Ascending aorta (tissue), 2 donors: ENCODE measurements around the gene COX7C. TPM values are rescaled to one million over a fixed set of nuclear protein-coding genes. Genes with fewer than 3 reads are reported as not detected.
"Not testable (repeated sequence)": the region's sequence is repeated elsewhere in the genome, so short reads cannot be mapped to it uniquely, and the experiment has no call there.

ENCODE experiments used
- DNase-seq, 2 donors: peaks; one replicate each; pipeline ENCODE4 v3.0.0-alpha.2; 2019; ENCODE audit warnings: low spot score in 2 of 2
- H3K27ac ChIP-seq, 2 donors: fragments of 200-600 bp; sonication (generic); one replicate each; pipeline ENCODE4 v1.5.1; 2016 to 2017; ENCODE audit warnings: mild to moderate bottlenecking in 1 of 2
- H3K27me3 ChIP-seq: fragments of 200-600 bp; sonication (generic); one replicate; pipeline ENCODE4 v1.5.1; 2017
- H3K36me3 ChIP-seq, 2 donors: fragments of 200-600 bp; sonication (generic); one replicate each; pipeline ENCODE4 v1.5.1; 2016
- H3K4me1 ChIP-seq, 2 donors: fragments of 200-600 bp; sonication (generic); one replicate each; pipeline ENCODE4 v1.5.1; 2016 to 2017; ENCODE audit warnings: mild to moderate bottlenecking in 1 of 2
- H3K4me3 ChIP-seq, 2 donors: fragments of 200-600 bp; sonication (generic); one replicate each; pipeline ENCODE4 v1.5.1; 2016 to 2017; ENCODE audit warnings: mild to moderate bottlenecking in 1 of 2
- H3K9me3 ChIP-seq, 2 donors: fragments of 200-600 bp; sonication (generic); one replicate each; pipeline ENCODE4 v1.5.1; 2016
- CTCF ChIP-seq, 3 experiments: fragments of 200-600 bp in 2 of 3; fragments of 450-650 bp in 1 of 3; sonication (generic) in 2 of 3; IDR thresholded peaks; one replicate each; pipeline ENCODE4 v1.5.1; 2016 to 2019; ENCODE audit warnings: antibody characterized with exemption in 3 of 3, mild to moderate bottlenecking in 1 of 3, moderate library complexity in 1 of 3
- intact Hi-C: fragments of 100-400 bp; cut with DNase I; formaldehyde crosslinking; loops from one replicate; pipeline ENCODE4 v1.15.1; 2023
- total RNA-seq: library from RNA; depleted of rRNA; stranded (reverse); fragments of >200 nt; gene quantifications from one replicate; pipeline ENCODE4 v1.1.0, GENCODE V29; 2016

COX7C gene
- total RNA-seq, result 128 TPM

GRCh38 chr5:86617756-86618576, at the start of gene COX7C:
Gene COX7C (plus strand): TSS chr5:86617941. CDS start chr5:86618056, 115 bp downstream.
- intact Hi-C loops, result loop anchor here (1.0 to 5.0 kb wide), 2 partner anchors 61 to 794 kb away; partner anchors contain the start of gene CCNH
- Histone ChIP-seq H3K27ac (peak within 1 kb of the TSS; percentile 76 to 86), H3K36me3 (peaks cover 9 to 27% of the 10 kb centered on the region in 2 donors), H3K27me3 (no peaks in the 10 kb centered on the region), H3K4me3 (peak within 1 kb of the TSS; percentile 74 to 93), H3K4me1 (peaks cover 0 to 10% of the 10 kb centered on the region in 2 donors), H3K9me3 (no peaks in the 10 kb centered on the region)
- no peak for TF ChIP-seq CTCF (IDR thresholded peaks at IDR 0.05)
- DNase-seq, result peak; percentile 59 to 97

DNA sequence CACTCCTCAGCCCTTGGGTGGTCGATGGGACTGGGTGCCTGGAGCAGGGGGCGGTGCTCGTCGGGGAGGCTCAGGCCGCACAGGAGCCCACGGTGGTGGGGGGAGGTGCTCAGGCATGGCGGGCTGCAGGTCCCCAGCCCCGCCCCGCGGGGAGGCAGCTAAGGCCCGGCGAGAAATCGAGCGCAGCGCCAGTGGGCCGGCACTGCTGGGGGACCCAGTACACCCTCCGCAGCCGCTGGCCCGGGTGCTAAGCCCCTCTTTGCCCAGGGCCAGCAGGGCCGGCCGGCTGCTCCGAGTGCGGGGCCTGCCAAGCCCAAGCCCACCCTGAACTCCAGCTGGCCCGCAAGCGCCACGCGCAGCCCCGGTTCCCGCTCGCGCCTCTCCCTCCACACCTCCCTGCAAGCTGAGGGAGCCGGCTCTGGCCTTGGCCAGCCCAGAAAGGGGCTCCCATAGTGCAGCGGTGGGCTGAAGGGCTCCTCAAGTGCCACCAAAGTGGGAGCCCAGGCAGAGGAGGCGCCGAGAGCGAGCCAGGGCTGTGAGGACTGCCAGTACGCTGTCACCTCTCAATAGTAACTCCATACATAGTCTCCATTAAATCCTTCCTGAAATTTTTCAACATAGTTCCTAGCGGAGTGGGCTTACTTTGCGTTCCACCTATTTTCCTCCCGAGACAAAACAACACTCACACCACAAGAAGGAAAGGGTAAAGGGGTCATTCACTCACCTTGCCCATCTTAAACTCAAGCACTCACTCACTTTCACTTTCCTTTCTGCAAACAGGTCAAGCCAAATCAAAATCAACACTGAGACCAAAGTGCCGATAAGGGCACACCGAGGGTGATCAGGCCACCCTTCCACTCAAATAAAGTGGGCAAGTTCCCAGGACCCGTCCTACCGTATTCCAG, 48.0 kb upstream of the COX7C start:
- H3K4me1 ChIP-seq, H3K4me3 ChIP-seq, H3K27me3 ChIP-seq, intact Hi-C loops, DNase-seq, H3K9me3 ChIP-seq, H3K36me3 ChIP-seq, H3K27ac ChIP-seq: not testable (repeated sequence)

DNA sequence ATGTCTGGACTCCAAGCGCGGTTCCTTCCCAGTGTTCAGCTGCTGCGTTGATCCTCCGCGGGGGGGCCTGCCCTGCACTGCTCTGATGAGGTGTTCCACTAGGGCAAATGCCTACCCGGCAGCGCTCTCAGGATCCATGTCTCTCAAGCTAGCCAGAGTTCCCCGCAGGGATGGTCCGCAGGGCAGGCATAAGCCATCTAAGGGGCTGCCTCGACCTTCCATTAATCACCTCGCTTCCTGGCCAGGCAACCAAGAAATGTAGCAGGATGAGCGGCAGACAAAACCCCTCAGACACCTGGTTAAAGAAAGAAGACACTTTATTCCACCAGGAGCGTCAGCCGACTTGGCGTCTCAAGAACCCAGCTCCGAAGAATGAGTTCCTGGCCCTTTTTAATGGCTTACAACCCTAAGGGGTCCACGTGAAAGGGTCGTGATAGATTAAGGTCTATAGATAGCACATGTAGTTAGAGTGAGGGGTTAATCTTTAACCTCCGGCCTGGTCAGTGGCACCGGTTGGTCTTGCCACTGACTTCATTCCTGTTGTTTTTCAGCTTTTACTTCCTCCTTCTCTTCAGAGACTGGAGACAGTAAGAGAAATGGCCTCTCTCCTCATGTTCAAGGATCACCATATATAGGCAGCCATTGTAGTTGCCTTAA, 47.2 kb upstream of the COX7C start:
- H3K4me3 ChIP-seq, result no peak overlapping the region
- no peaks in the 10 kb centered on the region for H3K4me1 ChIP-seq
- TF ChIP-seq CTCF (IDR thresholded peaks at IDR 0.05), result no peak
- no peaks in the 10 kb centered on the region for H3K9me3 ChIP-seq
- H3K27me3 ChIP-seq, result no peaks in the 10 kb centered on the region
- intact Hi-C loops, result no loop called here
- H3K27ac ChIP-seq, result no peak overlapping the region
- DNase-seq, result no peak
- no peaks in the 10 kb centered on the region for H3K36me3 ChIP-seq

DNA sequence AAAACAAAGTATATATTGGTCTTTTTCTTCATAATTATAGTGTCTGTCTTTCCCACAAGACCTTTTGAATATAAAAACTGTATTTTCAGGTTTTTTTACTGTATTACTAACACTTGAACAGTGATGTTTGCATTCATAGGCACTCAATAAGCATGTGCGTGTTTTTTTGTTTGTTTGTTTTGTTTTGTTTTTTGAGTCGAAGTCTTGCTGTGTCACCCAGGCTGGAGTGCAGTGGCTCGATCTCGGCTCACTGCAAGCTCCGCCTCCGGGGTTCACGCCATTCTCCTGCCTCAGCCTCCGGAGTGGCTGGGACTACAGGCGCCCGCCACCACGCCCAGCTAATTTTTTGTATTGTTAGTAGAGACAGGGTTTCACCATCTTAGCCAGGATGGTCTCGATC, 46.6 kb upstream of the COX7C start:
- intact Hi-C loops, H3K36me3 ChIP-seq, H3K27me3 ChIP-seq, DNase-seq, H3K4me1 ChIP-seq, H3K9me3 ChIP-seq, H3K4me3 ChIP-seq, H3K27ac ChIP-seq: not testable (repeated sequence)

DNA sequence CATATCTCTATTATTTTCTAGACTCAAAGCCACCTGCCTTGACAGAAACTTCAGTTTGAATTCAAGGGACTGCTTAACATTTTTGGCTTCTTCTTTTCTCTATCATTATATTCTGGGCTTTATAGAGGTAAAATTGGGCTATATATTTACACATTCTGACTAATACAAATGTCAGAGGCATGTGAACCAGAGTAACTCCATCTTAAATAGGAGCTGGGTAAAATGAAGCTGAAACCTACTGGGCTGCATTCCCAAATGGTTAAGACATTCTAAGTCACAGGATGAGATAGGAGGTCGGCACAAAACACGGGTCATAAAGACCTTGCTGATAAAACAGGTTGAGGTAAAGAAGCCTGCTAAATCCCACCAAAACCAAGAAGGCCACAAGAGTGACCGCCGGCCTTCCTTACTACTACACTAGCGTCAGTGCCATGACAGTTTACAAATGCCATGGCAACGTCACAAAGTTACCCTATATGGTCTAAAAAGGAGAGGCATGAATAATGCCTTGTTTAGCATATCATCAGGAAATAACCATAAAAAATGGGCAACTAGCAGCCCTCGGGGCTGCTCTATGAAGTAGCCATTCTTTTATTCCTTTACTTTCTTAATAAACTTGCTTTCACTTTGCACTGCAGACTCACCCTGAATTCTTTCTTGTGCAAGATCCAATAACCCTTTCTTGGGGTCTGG, 44.8 kb upstream of the COX7C start:
- no peaks in the 10 kb centered on the region for H3K9me3 ChIP-seq
- H3K27ac ChIP-seq, result no peak overlapping the region
- no peaks in the 10 kb centered on the region for H3K36me3 ChIP-seq
- DNase-seq, result no peak
- intact Hi-C loops, result no loop called here
- H3K4me3 ChIP-seq, result no peak overlapping the region
- TF ChIP-seq CTCF (IDR thresholded peaks at IDR 0.05), result no peak
- no peaks in the 10 kb centered on the region for H3K27me3 ChIP-seq
- no peaks in the 10 kb centered on the region for H3K4me1 ChIP-seq

DNA sequence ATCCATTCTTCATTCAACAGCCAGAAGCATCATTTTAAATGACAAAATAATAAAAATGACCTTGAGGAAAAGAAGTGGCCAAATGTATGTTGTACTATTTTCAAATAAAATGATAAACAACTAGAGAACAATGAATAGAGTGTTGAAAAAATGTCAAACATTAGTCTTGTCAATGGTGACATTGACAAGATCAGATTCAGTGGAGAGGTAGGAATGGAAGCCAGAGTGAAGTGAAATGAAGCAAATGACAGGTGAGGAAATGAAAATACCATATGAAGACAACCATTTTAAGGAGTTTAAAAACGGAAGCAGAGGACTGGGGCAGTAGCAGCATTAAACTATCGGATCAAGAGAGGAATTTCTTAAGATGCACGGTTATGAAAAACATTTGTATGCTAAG, 38.2 kb upstream of the COX7C start:
- Histone ChIP-seq H3K4me3 (no peak overlapping the region), H3K27ac (no peak overlapping the region), H3K36me3 (no peaks in the 10 kb centered on the region), H3K9me3 (no peaks in the 10 kb centered on the region), H3K4me1 (no peaks in the 10 kb centered on the region), H3K27me3 (no peaks in the 10 kb centered on the region)
- no peak for TF ChIP-seq CTCF (IDR thresholded peaks at IDR 0.05)
- no peak for DNase-seq
- intact Hi-C loops, result no loop called here
